HepG2 (cell line): ENCODE data around the gene FASTKD2. TPM values are rescaled to one million over a fixed set of nuclear protein-coding genes. Genes with fewer than 3 reads are reported as not detected.

Experiments used
- ATAC-seq: fragments of 200-7000 bp; cut with Tn5 transposase; 3 replicates; pipeline ENCODE4 v1.9.1; 2020; ENCODE audit warnings: mild to moderate bottlenecking, moderate library complexity
- BruUV-seq: library from RNA; stranded (reverse); fragments of 400-500 nt; replicated peaks from 2 replicates; lab custom pipeline; 2021; lab: Mats Ljungman, UMichigan
- CTCF ChIA-PET: fragments of 300-600 bp; formaldehyde crosslinking; extraction: SDS; loops from one replicate; lab custom pipeline; 2021; ENCODE audit warnings: low total read pairs, inconsistent platforms, low intra/inter-chr PET ratio; lab: Yijun Ruan, JAX
- POLR2A ChIA-PET: fragments of 350-600 bp; sonication (Branson Sonifier 250); formaldehyde crosslinking; loops from one replicate; lab custom pipeline; 2020; ENCODE audit warnings: antibody characterized with exemption, inconsistent platforms; lab: Yijun Ruan, JAX
- DNase-seq: peaks from one replicate; pipeline ENCODE4 v3.0.0-alpha.2; 2015; ENCODE audit warnings: low spot score
- FAIRE-seq: peaks from 3 replicates; lab custom pipeline; 2011; peaks lifted over from hg19 to GRCh38; lab: Jason Lieb, UNC
- H2AFZ ChIP-seq: one replicate; pipeline ENCODE4 v1.6.1; 2011; ENCODE audit warnings: low read length, inconsistent platforms
- H3K27ac ChIP-seq: fragments of 300-600 bp; 3 replicates; pipeline ENCODE4 v1.8.0; 2011; ENCODE audit warnings: mixed run types, mild to moderate bottlenecking, mixed read lengths, low read length, inconsistent platforms; ENCODE audit not compliant: insufficient read depth; ENCODE audit errors: extremely low read length
- H3K27me3 ChIP-seq, 2 experiments: fragments of 200-600 bp in 1 of 2; 2 replicates in 1 of 2; 3 replicates in 1 of 2; pipeline versions ENCODE4 v1.6.0 to v1.8.0; 2011; ENCODE audit warnings: low read length in 2 of 2, mild to moderate bottlenecking in 2 of 2, moderate library complexity in 2 of 2, inconsistent platforms in 1 of 2; ENCODE audit not compliant: insufficient read depth in 2 of 2, control insufficient read depth in 1 of 2
- H3K36me3 ChIP-seq, 2 experiments: fragments of 200-600 bp in 1 of 2; replicated peaks in 1 of 2; 2 replicates in 1 of 2; 3 replicates in 1 of 2; pipeline versions ENCODE4 v1.5.1 to v1.8.0; 2011; ENCODE audit warnings: low read length in 2 of 2, inconsistent platforms in 1 of 2; ENCODE audit not compliant: insufficient read depth in 2 of 2, control insufficient read depth in 1 of 2
- H3K4me1 ChIP-seq: 2 replicates; pipeline ENCODE4 v1.5.1; 2012; ENCODE audit warnings: low read length, inconsistent platforms; ENCODE audit not compliant: insufficient read depth
- H3K4me2 ChIP-seq: 2 replicates; pipeline ENCODE4 v1.6.0; 2011; ENCODE audit warnings: low read depth, low read length, inconsistent platforms
- H3K4me3 ChIP-seq, 3 experiments: fragments of 200-600 bp in 1 of 3; sonication (generic), shearing (Covaris generic) in 1 of 3; replicated peaks in 1 of 3; 2 replicates each; pipeline ENCODE4 v1.5.1; 2011 to 2016; ENCODE audit warnings: low read length in 3 of 3, inconsistent platforms in 2 of 3, low read depth in 2 of 3, mild to moderate bottlenecking in 2 of 3, control low read depth in 1 of 3, mixed read lengths in 1 of 3; ENCODE audit not compliant: insufficient read depth in 1 of 3
- H3K79me2 ChIP-seq: one replicate; pipeline ENCODE4 v1.6.1; 2011; ENCODE audit warnings: low read length, inconsistent platforms; ENCODE audit not compliant: insufficient read depth
- H3K9ac ChIP-seq: 2 replicates; pipeline ENCODE4 v1.6.0; 2011; ENCODE audit warnings: mild to moderate bottlenecking, low read depth, low read length, inconsistent platforms; ENCODE audit not compliant: insufficient read depth
- H3K9me3 ChIP-seq: 2 replicates; pipeline ENCODE4 v1.5.1; 2012; ENCODE audit warnings: mild to moderate bottlenecking, low read length
- H4K20me1 ChIP-seq: 2 replicates; pipeline ENCODE4 v1.6.0; 2011; ENCODE audit warnings: inconsistent platforms, mild to moderate bottlenecking, low read length, moderate library complexity; ENCODE audit not compliant: insufficient read depth
- GABPA ChIP-seq, 2 experiments: IDR thresholded peaks; 2 replicates each; pipeline ENCODE4 v1.6.1; 2011 to 2016; ENCODE audit warnings: low read depth in 2 of 2, low read length in 1 of 2, missing biosample characterization in 1 of 2, missing genetic modification characterization in 1 of 2
- HES4 ChIP-seq: sonication (generic); formaldehyde crosslinking; IDR thresholded peaks from 2 replicates; pipeline ENCODE4 v1.9.0; 2021; ENCODE audit warnings: mild to moderate bottlenecking, missing genetic modification reagents, borderline replicate concordance
- MIXL1 ChIP-seq: IDR thresholded peaks from 2 replicates; pipeline ENCODE4 v1.6.1; 2016
- ZNF619 ChIP-seq: sonication (generic); formaldehyde crosslinking; IDR thresholded peaks from 2 replicates; pipeline ENCODE4 v1.4.0; 2020; ENCODE audit warnings: mild to moderate bottlenecking, missing genetic modification reagents
- WGBS: methylation state at CpG from one replicate; pipeline ENCODE4 v1.1.6; 2017; ENCODE audit warnings: low lambda C conversion rate; 5-methylcytosine and 5-hydroxymethylcytosine counted together
- in situ Hi-C: cut with HindIII; loops from 2 replicates; pipeline ENCODE4 v1.10.0; 2017; ENCODE audit warnings: low pct_unique_long_range_greater_than_20kb; ENCODE audit not compliant: extremely low pct_ligation_motif_present
- intact Hi-C: fragments of 100-400 bp; cut with micrococcal nuclease; formaldehyde crosslinking; loops from one replicate; pipeline ENCODE4 v1.10.0; 2022; ENCODE audit not compliant: unreplicated experiment
- polyA plus RNA-seq, 8 experiments: library from polyadenylated mRNA; depleted of rRNA in 3 of 8; stranded (reverse) in 7 of 8; unstranded in 1 of 8; fragments of >200 nt; fragmentation: Illumina TruSeq in 4 of 8; extraction: Trizol in 4 of 8; gene quantifications; 2 replicates each; pipeline versions ENCODE4 v1.2.1 to v1.2.3, GENCODE V29; 2011 to 2016; ENCODE audit warnings: low read depth in 4 of 8, missing spikeins in 1 of 8, mixed read lengths in 1 of 8; ENCODE audit not compliant: insufficient read depth in 1 of 8
- total RNA-seq, 5 experiments: library from RNA; depleted of rRNA; stranded (reverse); fragments of >200 nt; fragmentation: Illumina TruSeq; extraction: Trizol; gene quantifications; 2 replicates each; pipeline ENCODE4 v1.2.3, GENCODE V29; 2016; ENCODE audit warnings: low read depth in 1 of 5
- TF ChIP-seq, protein P1 (sequence below): sonication (generic); formaldehyde crosslinking; IDR thresholded peaks from 2 replicates; pipeline ENCODE4 v1.9.0; 2021; ENCODE audit warnings: missing genetic modification reagents, borderline replicate concordance
- TF ChIP-seq, protein P2 (sequence below): sonication (generic); formaldehyde crosslinking; IDR thresholded peaks from 2 replicates; pipeline ENCODE4 v1.4.0; 2020; ENCODE audit warnings: mild to moderate bottlenecking, missing genetic modification reagents

FASTKD2 gene
- total and polyA plus RNA-seq, 2 of the 13 experiments (the other 11 are each of a cell fraction or from before 2014, with no cell fraction given): 41.1 to 77.8 TPM

DNA sequence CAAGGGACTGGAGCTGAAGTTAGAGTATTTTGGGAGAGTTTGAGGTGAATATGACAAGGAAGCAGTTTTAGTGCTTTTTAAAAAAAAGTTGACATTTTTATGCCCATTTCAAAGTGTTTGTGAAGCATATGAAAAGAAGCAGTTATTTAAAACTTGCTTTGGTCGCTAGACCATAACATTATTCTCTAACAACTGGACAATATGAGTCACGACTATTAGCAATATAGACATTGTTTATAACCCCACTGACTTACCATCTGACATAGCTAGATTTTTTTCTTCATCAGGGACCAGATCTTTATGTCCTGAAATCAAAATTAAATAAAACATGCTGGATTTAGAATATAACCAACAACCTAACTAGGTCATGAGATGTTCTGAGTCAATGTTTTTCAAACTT, 24.6 kb upstream of the FASTKD2 start:
- intact Hi-C loops: no loop called here
- Histone ChIP-seq H3K27me3 (no peaks in the 10 kb centered on the region; a peak in 1 of 5 replicates), H3K79me2 (no peaks in the 10 kb centered on the region), H3K4me3 (no peak overlapping the region)
- CTCF ChIA-PET: no interaction called here
- TF ChIP-seq ZNF619 (CRISPR knock-in tag): no peak
- TF ChIP-seq, protein P1, sequence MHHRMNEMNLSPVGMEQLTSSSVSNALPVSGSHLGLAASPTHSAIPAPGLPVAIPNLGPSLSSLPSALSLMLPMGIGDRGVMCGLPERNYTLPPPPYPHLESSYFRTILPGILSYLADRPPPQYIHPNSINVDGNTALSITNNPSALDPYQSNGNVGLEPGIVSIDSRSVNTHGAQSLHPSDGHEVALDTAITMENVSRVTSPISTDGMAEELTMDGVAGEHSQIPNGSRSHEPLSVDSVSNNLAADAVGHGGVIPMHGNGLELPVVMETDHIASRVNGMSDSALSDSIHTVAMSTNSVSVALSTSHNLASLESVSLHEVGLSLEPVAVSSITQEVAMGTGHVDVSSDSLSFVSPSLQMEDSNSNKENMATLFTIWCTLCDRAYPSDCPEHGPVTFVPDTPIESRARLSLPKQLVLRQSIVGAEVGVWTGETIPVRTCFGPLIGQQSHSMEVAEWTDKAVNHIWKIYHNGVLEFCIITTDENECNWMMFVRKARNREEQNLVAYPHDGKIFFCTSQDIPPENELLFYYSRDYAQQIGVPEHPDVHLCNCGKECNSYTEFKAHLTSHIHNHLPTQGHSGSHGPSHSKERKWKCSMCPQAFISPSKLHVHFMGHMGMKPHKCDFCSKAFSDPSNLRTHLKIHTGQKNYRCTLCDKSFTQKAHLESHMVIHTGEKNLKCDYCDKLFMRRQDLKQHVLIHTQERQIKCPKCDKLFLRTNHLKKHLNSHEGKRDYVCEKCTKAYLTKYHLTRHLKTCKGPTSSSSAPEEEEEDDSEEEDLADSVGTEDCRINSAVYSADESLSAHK (CRISPR knock-in tag): no peak
- no peak for TF ChIP-seq HES4 (CRISPR knock-in tag)
- TF ChIP-seq, protein P2, sequence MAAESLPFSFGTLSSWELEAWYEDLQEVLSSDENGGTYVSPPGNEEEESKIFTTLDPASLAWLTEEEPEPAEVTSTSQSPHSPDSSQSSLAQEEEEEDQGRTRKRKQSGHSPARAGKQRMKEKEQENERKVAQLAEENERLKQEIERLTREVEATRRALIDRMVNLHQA: no peak
- no peak for TF ChIP-seq MIXL1 (CRISPR knock-in tag)
- TF ChIP-seq GABPA (IDR thresholded peaks at IDR 0.05; ENCODE audit: low read depth, low read length): no peak
- TF ChIP-seq GABPA (CRISPR knock-in tag; IDR thresholded peaks at IDR 0.05; ENCODE audit: low read depth): no peak
- TF ChIP-seq, all 625 proteins: peak for 0
- no peak for FAIRE-seq
- in situ Hi-C loops: no loop called here
- 5% methylated on average over 2 of the region's 2 CpGs for WGBS
- no peak for ATAC-seq
- Histone ChIP-seq H3K4me1 (no peaks in the 10 kb centered on the region), H3K36me3 (no peaks in the 10 kb centered on the region), H3K4me2 (no peak overlapping the region), H4K20me1 (no peaks in the 10 kb centered on the region), H3K27ac (no peak overlapping the region), H3K9me3 (no peaks in the 10 kb centered on the region), H2AFZ (no peak overlapping the region), H3K9ac (no peak overlapping the region)
- DNase-seq: no peak
- POLR2A ChIA-PET: no interaction called here
- BruUV-seq: no TSS peak
